K562 (cell line): Measurements from ENCODE around the gene APOM. TPM values are rescaled to one million over a fixed set of nuclear protein-coding genes. Genes with fewer than 3 reads are reported as not detected.

ENCODE experiments used
- ESRRB ChIP-seq: fragments of 250-450 bp; sonication (Bioruptor Pico); IDR thresholded peaks from 2 replicates; pipeline ENCODE4 v1.5.0; 2020; ENCODE audit warnings: mild to moderate bottlenecking, moderate library complexity, borderline replicate concordance
- ETV5 ChIP-seq: sonication (generic); formaldehyde crosslinking; IDR thresholded peaks from 2 replicates; pipeline ENCODE4 v1.4.0; 2020; ENCODE audit warnings: low read depth, mild to moderate bottlenecking, missing genetic modification reagents
- KHSRP ChIP-seq: fragments of 450-650 bp; IDR thresholded peaks from 2 replicates; pipeline ENCODE4 v1.6.1; 2017
- MCM2 ChIP-seq: fragments of 450-650 bp; IDR thresholded peaks from 2 replicates; pipeline ENCODE4 v1.6.1; 2017; ENCODE audit warnings: low read depth, mild to moderate bottlenecking
- SMAD1 ChIP-seq: fragments of 150-350 bp; IDR thresholded peaks from 2 replicates; pipeline ENCODE4 v1.6.1; 2014; ENCODE audit warnings: low read length, low read depth; ENCODE audit not compliant: partially characterized antibody
- SMARCA4 ChIP-seq: fragments of 450-650 bp; IDR thresholded peaks from 2 replicates; pipeline ENCODE4 v1.6.1; 2016
- SOX6 ChIP-seq: fragments of 450-650 bp; IDR thresholded peaks from 2 replicates; pipeline ENCODE4 v1.6.1; 2014; ENCODE audit warnings: mild to moderate bottlenecking
- TBP ChIP-seq: optimal IDR thresholded peaks from 2 replicates; pipeline ENCODE3; 2011; ENCODE audit warnings: low read depth, low read length, improper control_type of control experiment
- ZNF395 ChIP-seq: fragments of 200-800 bp; sonication (Bioruptor generic); IDR thresholded peaks from 2 replicates; pipeline ENCODE4 v1.6.1; 2017; ENCODE audit warnings: missing genetic modification characterization, missing compliant biosample characterization
- polyA plus RNA-seq, 8 experiments: library from polyadenylated mRNA; depleted of rRNA in 4 of 8; stranded (reverse) in 5 of 8; unstranded in 3 of 8; fragments of >200 nt; fragmentation: Nextera tagmentation in 2 of 8; fragmentation: Illumina TruSeq in 1 of 8; extraction: Ambion mirVana in 2 of 8; extraction: Trizol in 1 of 8; gene quantifications; 2 replicates each; pipeline versions ENCODE4 v1.2.1 to v1.2.3, GENCODE V29; 2011 to 2014; ENCODE audit warnings: inconsistent platforms in 1 of 8, missing spikeins in 1 of 8
- total RNA-seq, 7 experiments: library from RNA; depleted of rRNA in 6 of 7; stranded (reverse); fragments of >200 nt in 6 of 7; fragmentation: Illumina TruSeq in 2 of 7; extraction: Trizol in 2 of 7; gene quantifications; 2 replicates each; pipeline versions ENCODE4 v1.2.1 to v1.2.3, GENCODE V29; 2011 to 2021; ENCODE audit warnings: low replicate concordance in 1 of 7
- TF ChIP-seq, protein P1 (sequence below): fragments of 200-800 bp; sonication (Bioruptor generic); IDR thresholded peaks from 2 replicates; pipeline ENCODE4 v1.6.1; 2016; ENCODE audit warnings: missing genetic modification characterization, missing compliant biosample characterization
- TF ChIP-seq, protein P2 (sequence below), 2 experiments: IDR thresholded peaks; 2 replicates each; pipeline ENCODE4 v1.6.1; 2012; ENCODE audit warnings: improper control_type of control experiment in 2 of 2, low read depth in 2 of 2, low read length in 2 of 2, borderline replicate concordance in 1 of 2
- TF ChIP-seq, protein P3 (sequence below), 2 experiments: fragments of 450-650 bp in 1 of 2; IDR thresholded peaks; 2 replicates each; pipeline ENCODE4 v1.6.1; 2011 to 2017; ENCODE audit warnings: low read depth in 2 of 2, antibody characterized with exemption in 1 of 2, borderline replicate concordance in 1 of 2, low read length in 1 of 2, mild to moderate bottlenecking in 1 of 2, mixed read lengths in 1 of 2; ENCODE audit not compliant: control insufficient read depth in 1 of 2
- TF ChIP-seq, protein P4 (sequence below): fragments of 450-650 bp; formaldehyde crosslinking; conservative IDR thresholded peaks from 2 replicates; pipeline ENCODE4 v1.4.0; 2022; ENCODE audit warnings: mild to moderate bottlenecking, missing genetic modification characterization

Gene APOM
- total and polyA plus RNA-seq, 9 of the 15 experiments (the other 6 are each of a cell fraction or from before 2014, with no cell fraction given), result 5.7 to 24.3 (median 10.4) TPM

GRCh38 chr6:31621320-31621939 lies 34.3 kb upstream of the APOM start (continued):
- TF ChIP-seq, protein P1, sequence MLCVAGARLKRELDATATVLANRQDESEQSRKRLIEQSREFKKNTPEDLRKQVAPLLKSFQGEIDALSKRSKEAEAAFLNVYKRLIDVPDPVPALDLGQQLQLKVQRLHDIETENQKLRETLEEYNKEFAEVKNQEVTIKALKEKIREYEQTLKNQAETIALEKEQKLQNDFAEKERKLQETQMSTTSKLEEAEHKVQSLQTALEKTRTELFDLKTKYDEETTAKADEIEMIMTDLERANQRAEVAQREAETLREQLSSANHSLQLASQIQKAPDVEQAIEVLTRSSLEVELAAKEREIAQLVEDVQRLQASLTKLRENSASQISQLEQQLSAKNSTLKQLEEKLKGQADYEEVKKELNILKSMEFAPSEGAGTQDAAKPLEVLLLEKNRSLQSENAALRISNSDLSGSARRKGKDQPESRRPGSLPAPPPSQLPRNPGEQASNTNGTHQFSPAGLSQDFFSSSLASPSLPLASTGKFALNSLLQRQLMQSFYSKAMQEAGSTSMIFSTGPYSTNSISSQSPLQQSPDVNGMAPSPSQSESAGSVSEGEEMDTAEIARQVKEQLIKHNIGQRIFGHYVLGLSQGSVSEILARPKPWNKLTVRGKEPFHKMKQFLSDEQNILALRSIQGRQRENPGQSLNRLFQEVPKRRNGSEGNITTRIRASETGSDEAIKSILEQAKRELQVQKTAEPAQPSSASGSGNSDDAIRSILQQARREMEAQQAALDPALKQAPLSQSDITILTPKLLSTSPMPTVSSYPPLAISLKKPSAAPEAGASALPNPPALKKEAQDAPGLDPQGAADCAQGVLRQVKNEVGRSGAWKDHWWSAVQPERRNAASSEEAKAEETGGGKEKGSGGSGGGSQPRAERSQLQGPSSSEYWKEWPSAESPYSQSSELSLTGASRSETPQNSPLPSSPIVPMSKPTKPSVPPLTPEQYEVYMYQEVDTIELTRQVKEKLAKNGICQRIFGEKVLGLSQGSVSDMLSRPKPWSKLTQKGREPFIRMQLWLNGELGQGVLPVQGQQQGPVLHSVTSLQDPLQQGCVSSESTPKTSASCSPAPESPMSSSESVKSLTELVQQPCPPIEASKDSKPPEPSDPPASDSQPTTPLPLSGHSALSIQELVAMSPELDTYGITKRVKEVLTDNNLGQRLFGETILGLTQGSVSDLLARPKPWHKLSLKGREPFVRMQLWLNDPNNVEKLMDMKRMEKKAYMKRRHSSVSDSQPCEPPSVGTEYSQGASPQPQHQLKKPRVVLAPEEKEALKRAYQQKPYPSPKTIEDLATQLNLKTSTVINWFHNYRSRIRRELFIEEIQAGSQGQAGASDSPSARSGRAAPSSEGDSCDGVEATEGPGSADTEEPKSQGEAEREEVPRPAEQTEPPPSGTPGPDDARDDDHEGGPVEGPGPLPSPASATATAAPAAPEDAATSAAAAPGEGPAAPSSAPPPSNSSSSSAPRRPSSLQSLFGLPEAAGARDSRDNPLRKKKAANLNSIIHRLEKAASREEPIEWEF (CRISPR knock-in tag), result no peak
- peak; percentile 71; the same call in 1 of the 2 replicates for TF ChIP-seq SMARCA4
- TF ChIP-seq KHSRP, result no peak; the same call in 1 of the 2 replicates
- TF ChIP-seq SOX6, result no peak
- TF ChIP-seq, protein P2, sequence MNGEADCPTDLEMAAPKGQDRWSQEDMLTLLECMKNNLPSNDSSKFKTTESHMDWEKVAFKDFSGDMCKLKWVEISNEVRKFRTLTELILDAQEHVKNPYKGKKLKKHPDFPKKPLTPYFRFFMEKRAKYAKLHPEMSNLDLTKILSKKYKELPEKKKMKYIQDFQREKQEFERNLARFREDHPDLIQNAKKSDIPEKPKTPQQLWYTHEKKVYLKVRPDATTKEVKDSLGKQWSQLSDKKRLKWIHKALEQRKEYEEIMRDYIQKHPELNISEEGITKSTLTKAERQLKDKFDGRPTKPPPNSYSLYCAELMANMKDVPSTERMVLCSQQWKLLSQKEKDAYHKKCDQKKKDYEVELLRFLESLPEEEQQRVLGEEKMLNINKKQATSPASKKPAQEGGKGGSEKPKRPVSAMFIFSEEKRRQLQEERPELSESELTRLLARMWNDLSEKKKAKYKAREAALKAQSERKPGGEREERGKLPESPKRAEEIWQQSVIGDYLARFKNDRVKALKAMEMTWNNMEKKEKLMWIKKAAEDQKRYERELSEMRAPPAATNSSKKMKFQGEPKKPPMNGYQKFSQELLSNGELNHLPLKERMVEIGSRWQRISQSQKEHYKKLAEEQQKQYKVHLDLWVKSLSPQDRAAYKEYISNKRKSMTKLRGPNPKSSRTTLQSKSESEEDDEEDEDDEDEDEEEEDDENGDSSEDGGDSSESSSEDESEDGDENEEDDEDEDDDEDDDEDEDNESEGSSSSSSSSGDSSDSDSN (IDR thresholded peaks at IDR 0.05; ENCODE audit: borderline replicate concordance in 1 of 2, low read depth in 2 of 2, low read length in 2 of 2), result no peak
- TF ChIP-seq MCM2, result no peak
- TF ChIP-seq, protein P3, sequence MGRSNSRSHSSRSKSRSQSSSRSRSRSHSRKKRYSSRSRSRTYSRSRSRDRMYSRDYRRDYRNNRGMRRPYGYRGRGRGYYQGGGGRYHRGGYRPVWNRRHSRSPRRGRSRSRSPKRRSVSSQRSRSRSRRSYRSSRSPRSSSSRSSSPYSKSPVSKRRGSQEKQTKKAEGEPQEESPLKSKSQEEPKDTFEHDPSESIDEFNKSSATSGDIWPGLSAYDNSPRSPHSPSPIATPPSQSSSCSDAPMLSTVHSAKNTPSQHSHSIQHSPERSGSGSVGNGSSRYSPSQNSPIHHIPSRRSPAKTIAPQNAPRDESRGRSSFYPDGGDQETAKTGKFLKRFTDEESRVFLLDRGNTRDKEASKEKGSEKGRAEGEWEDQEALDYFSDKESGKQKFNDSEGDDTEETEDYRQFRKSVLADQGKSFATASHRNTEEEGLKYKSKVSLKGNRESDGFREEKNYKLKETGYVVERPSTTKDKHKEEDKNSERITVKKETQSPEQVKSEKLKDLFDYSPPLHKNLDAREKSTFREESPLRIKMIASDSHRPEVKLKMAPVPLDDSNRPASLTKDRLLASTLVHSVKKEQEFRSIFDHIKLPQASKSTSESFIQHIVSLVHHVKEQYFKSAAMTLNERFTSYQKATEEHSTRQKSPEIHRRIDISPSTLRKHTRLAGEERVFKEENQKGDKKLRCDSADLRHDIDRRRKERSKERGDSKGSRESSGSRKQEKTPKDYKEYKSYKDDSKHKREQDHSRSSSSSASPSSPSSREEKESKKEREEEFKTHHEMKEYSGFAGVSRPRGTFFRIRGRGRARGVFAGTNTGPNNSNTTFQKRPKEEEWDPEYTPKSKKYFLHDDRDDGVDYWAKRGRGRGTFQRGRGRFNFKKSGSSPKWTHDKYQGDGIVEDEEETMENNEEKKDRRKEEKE (IDR thresholded peaks at IDR 0.05; ENCODE audit: borderline replicate concordance in 1 of 2, control insufficient read depth in 1 of 2, low read depth in 2 of 2, low read length in 1 of 2), result no peak
- no peak for TF ChIP-seq SMAD1
- no peak for TF ChIP-seq ESRRB (CRISPR knock-in tag)
- TF ChIP-seq TBP, result no peak
- TF ChIP-seq ETV5 (CRISPR knock-in tag), result no peak
- no peak for TF ChIP-seq ZNF395 (CRISPR knock-in tag)
- TF ChIP-seq, protein P4, sequence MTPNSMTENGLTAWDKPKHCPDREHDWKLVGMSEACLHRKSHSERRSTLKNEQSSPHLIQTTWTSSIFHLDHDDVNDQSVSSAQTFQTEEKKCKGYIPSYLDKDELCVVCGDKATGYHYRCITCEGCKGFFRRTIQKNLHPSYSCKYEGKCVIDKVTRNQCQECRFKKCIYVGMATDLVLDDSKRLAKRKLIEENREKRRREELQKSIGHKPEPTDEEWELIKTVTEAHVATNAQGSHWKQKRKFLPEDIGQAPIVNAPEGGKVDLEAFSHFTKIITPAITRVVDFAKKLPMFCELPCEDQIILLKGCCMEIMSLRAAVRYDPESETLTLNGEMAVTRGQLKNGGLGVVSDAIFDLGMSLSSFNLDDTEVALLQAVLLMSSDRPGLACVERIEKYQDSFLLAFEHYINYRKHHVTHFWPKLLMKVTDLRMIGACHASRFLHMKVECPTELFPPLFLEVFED, result peak; percentile 53; the same call in 1 of the 2 replicates
